Gastroesophageal sphincter (tissue), 4 donors: ENCODE measurements around the gene FARS2. TPM values are rescaled to one million over a fixed set of nuclear protein-coding genes. Genes with fewer than 3 reads are reported as not detected.
A peak's percentile ranks its signal among the peaks of the same experiment; 100 is the strongest.

ENCODE experiments used
- ATAC-seq: fragments of 150-250 bp; one replicate; pipeline ENCODE4 v1.9.1; 2016; ENCODE audit warnings: mild to moderate bottlenecking, moderate library complexity
- H3K27ac ChIP-seq, 4 donors: fragments of 200-600 bp; sonication (generic) in 3 of 4; 1 replicate in 3 of 4; 2 replicates in 1 of 4; pipeline ENCODE4 v1.5.1; 2016 to 2019
- H3K27me3 ChIP-seq: fragments of 200-600 bp; sonication (generic); one replicate; pipeline ENCODE4 v1.5.1; 2019
- H3K36me3 ChIP-seq, 2 donors: fragments of 200-600 bp; sonication (generic); one replicate each; pipeline ENCODE4 v1.5.1; 2019; ENCODE audit warnings: control low read depth in 1 of 2
- H3K4me1 ChIP-seq, 3 donors: fragments of 200-600 bp; sonication (generic); 1 replicate in 2 of 3; 2 replicates in 1 of 3; pipeline ENCODE4 v1.5.1; 2016 to 2019; ENCODE audit warnings: control low read depth in 2 of 3
- H3K4me3 ChIP-seq, 2 donors: fragments of 200-600 bp; sonication (generic); one replicate each; pipeline ENCODE4 v1.5.1; 2019; ENCODE audit warnings: mild to moderate bottlenecking in 1 of 2, moderate library complexity in 1 of 2
- H3K9me3 ChIP-seq, 3 donors: fragments of 200-600 bp; sonication (generic); one replicate each; pipeline ENCODE4 v1.5.1; 2017 to 2019; ENCODE audit warnings: control low read depth in 2 of 3
- EP300 ChIP-seq: sonication (generic); formaldehyde crosslinking; IDR thresholded peaks from one replicate; pipeline ENCODE4 v1.6.1; 2017; ENCODE audit warnings: antibody characterized with exemption, mild to moderate bottlenecking
- POLR2A ChIP-seq, 2 donors: fragments of 450-650 bp; IDR thresholded peaks; one replicate each; pipeline ENCODE4 v1.6.1; 2017; ENCODE audit warnings: antibody characterized with exemption in 2 of 2, mild to moderate bottlenecking in 2 of 2, moderate library complexity in 1 of 2
- POLR2AphosphoS5 ChIP-seq: sonication (generic); formaldehyde crosslinking; IDR thresholded peaks from one replicate; pipeline ENCODE4 v1.6.1; 2017; ENCODE audit warnings: antibody characterized with exemption
- WGBS, 2 donors: methylation state at CpG; one replicate each; pipeline ENCODE4 v1.1.5; 2018; ENCODE audit warnings: low coverage in 1 of 2; 5-methylcytosine and 5-hydroxymethylcytosine counted together
- total RNA-seq, 4 donors: library from RNA; depleted of rRNA; stranded (reverse); fragments of >200 nt; gene quantifications; one replicate each; pipeline ENCODE4 v1.1.0, GENCODE V29; 2016
- TF ChIP-seq, protein P1 (sequence below), 4 experiments: fragments of 200-600 bp in 2 of 4; fragments of 450-650 bp in 2 of 4; sonication (generic) in 1 of 4; IDR thresholded peaks; one replicate each; pipeline ENCODE4 v1.5.1; 2017 to 2019; ENCODE audit warnings: antibody characterized with exemption in 4 of 4, mild to moderate bottlenecking in 2 of 4, moderate library complexity in 2 of 4

The FARS2 gene
- total RNA-seq, 4 donors from 2014 or later: 9.8 to 16.3 (median 14.4) TPM

GRCh38 chr6:5215799-5216198, 45.5 kb upstream of the FARS2 start:
- Histone ChIP-seq H3K27me3 (no peaks in the 10 kb centered on the region), H3K4me1 (peaks cover 0 to 32% (median 0%) of the 10 kb centered on the region in 3 donors), H3K27ac (no peak overlapping the region), H3K9me3 (no peaks in the 10 kb centered on the region), H3K4me3 (no peak overlapping the region), H3K36me3 (peaks cover 0 to 8% of the 10 kb centered on the region in 2 donors)
- WGBS, 2 donors: 76 to 91% methylated on average over 7 to 8 of the region's 9 CpGs
- ATAC-seq: no peak
- TF ChIP-seq POLR2AphosphoS5 (no peak), EP300 (no peak), POLR2A (IDR thresholded peaks at IDR 0.05) (no peak)
- TF ChIP-seq, protein P1, sequence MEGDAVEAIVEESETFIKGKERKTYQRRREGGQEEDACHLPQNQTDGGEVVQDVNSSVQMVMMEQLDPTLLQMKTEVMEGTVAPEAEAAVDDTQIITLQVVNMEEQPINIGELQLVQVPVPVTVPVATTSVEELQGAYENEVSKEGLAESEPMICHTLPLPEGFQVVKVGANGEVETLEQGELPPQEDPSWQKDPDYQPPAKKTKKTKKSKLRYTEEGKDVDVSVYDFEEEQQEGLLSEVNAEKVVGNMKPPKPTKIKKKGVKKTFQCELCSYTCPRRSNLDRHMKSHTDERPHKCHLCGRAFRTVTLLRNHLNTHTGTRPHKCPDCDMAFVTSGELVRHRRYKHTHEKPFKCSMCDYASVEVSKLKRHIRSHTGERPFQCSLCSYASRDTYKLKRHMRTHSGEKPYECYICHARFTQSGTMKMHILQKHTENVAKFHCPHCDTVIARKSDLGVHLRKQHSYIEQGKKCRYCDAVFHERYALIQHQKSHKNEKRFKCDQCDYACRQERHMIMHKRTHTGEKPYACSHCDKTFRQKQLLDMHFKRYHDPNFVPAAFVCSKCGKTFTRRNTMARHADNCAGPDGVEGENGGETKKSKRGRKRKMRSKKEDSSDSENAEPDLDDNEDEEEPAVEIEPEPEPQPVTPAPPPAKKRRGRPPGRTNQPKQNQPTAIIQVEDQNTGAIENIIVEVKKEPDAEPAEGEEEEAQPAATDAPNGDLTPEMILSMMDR (IDR thresholded peaks at IDR 0.05): no peak

- Histone ChIP-seq H3K4me1 (peaks cover 0 to 32% (median 0%) of the 10 kb centered on the region in 3 donors), H3K27me3 (no peaks in the 10 kb centered on the region), H3K27ac (no peak overlapping the region), H3K9me3 (no peaks in the 10 kb centered on the region), H3K4me3 (no peak overlapping the region), H3K36me3 (peaks cover 0 to 8% of the 10 kb centered on the region in 2 donors)
- no peak for TF ChIP-seq POLR2A (IDR thresholded peaks at IDR 0.05)
- TF ChIP-seq POLR2AphosphoS5: no peak
- TF ChIP-seq, protein P1 (IDR thresholded peaks at IDR 0.05): no peak
- no peak for TF ChIP-seq EP300
- 56% methylated on average over 2 of the region's 2 CpGs; no CpG with 5 or more reads in 1 of the 2 donors for WGBS, 2 donors
- no peak for ATAC-seq
Observed at GRCh38 chr6:5217356-5217755, 44.0 kb upstream of the FARS2 start.

DNA sequence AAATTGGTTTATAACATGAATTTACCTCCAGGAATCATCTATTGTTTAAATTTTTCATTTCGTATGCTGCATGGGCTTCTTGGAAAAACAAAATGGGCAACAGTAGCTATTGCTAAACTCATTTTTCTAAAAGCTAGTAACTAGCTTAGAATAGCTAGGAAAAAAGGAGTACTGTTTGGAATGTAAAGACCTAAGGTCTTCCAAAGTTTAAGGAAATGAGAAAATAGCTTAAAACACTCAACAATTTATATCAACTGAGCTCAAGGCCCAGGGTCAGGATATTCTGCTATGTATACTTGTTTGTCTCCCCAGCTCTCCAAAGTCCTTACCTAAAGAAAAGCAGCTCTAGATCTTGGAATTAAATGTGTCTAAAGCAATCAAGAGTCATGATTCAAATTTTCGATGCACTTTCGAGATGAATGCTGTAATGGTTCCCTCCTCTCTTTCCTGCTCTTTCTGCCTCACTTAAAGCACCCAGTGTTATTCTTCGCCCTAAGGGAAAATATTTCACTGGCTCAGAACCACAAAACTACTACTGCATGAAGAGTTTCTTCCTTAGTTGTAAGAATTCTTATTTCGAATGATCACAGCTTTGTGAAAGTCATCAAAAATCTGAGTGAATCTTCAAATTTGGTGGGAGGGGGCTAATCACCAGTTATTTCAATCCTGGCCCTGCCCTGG, 42.2 kb upstream of the FARS2 start:
- Histone ChIP-seq H3K9me3 (no peaks in the 10 kb centered on the region), H3K27ac (peak overlapping the region in 1 of 4 donors; percentile 25), H3K4me3 (no peak overlapping the region), H3K27me3 (no peaks in the 10 kb centered on the region), H3K4me1 (peaks cover 0 to 30% (median 0%) of the 10 kb centered on the region in 3 donors), H3K36me3 (peaks cover 0 to 6% of the 10 kb centered on the region in 2 donors)
- no peak for ATAC-seq
- TF ChIP-seq POLR2A (IDR thresholded peaks at IDR 0.05): no peak
- TF ChIP-seq, protein P1 (IDR thresholded peaks at IDR 0.05): no peak
- TF ChIP-seq EP300: no peak
- TF ChIP-seq POLR2AphosphoS5: no peak
- 59 to 61% methylated on average over 4 to 5 of the region's 5 CpGs for WGBS, 2 donors

GRCh38 chr6:5220443-5220842, 40.9 kb upstream of the FARS2 start:
- Histone ChIP-seq H3K9me3 (no peaks in the 10 kb centered on the region), H3K36me3 (peaks cover 0 to 6% of the 10 kb centered on the region in 2 donors), H3K27ac (no peak overlapping the region), H3K27me3 (no peaks in the 10 kb centered on the region), H3K4me3 (no peak overlapping the region), H3K4me1 (peaks cover 0 to 17% (median 0%) of the 10 kb centered on the region in 3 donors)
- no peak for ATAC-seq
- TF ChIP-seq POLR2A (IDR thresholded peaks at IDR 0.05): no peak
- no peak for TF ChIP-seq EP300
- no peak for TF ChIP-seq POLR2AphosphoS5
- TF ChIP-seq, protein P1 (IDR thresholded peaks at IDR 0.05): no peak
- 100% methylated on average over 1 of the region's 1 CpG for WGBS, 2 donors

DNA sequence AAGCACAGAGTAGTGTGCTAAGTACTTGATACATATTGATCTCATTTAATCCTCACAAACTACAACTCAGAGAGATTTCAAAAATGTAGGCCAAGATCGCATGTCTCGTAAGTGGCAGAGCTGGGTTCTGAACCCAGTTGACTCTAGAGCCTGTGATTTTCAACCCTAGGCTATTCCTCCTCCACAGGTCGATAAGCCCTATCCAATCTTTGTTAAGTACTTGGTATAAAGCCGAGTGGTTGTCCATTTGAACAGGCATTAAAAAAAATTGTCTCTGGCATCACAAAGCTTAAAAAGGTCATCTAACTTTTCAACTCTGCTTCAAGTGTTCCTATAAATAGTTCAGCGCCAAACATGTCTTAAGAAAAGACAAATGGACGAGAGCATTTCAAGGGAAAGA, 38.0 kb upstream of the FARS2 start:
- WGBS, 2 donors: 87 to 100% methylated on average over 2 to 6 of the region's 6 CpGs
- H3K9me3 ChIP-seq: no peaks in the 10 kb centered on the region
- H3K4me3 ChIP-seq: no peak overlapping the region
- ATAC-seq: no peak
- no peaks in the 10 kb centered on the region for H3K27me3 ChIP-seq
- H3K36me3 ChIP-seq: peaks cover 0 to 6% of the 10 kb centered on the region in 2 donors
- peaks cover 0 to 10% (median 0%) of the 10 kb centered on the region in 3 donors for H3K4me1 ChIP-seq
- H3K27ac ChIP-seq: no peak overlapping the region
- TF ChIP-seq POLR2A (IDR thresholded peaks at IDR 0.05) (no peak), POLR2AphosphoS5 (no peak), EP300 (no peak)
- TF ChIP-seq, protein P1 (IDR thresholded peaks at IDR 0.05): no peak
